Stimulated activated CD8-positive, alpha-beta memory T cell treated with anti-CD3 and anti-CD28 coated beads, Interleukin-2, amount 100 ng/mL, for 48 hours (primary cell): Measurements from ENCODE around the gene EP400.

Experiments used
- DNase-seq, 2 donors: peaks; one replicate each; pipeline ENCODE4 v3.0.0-alpha.2; 2020; ENCODE audit warnings: low read depth in 2 of 2

Gene EP400

DNA sequence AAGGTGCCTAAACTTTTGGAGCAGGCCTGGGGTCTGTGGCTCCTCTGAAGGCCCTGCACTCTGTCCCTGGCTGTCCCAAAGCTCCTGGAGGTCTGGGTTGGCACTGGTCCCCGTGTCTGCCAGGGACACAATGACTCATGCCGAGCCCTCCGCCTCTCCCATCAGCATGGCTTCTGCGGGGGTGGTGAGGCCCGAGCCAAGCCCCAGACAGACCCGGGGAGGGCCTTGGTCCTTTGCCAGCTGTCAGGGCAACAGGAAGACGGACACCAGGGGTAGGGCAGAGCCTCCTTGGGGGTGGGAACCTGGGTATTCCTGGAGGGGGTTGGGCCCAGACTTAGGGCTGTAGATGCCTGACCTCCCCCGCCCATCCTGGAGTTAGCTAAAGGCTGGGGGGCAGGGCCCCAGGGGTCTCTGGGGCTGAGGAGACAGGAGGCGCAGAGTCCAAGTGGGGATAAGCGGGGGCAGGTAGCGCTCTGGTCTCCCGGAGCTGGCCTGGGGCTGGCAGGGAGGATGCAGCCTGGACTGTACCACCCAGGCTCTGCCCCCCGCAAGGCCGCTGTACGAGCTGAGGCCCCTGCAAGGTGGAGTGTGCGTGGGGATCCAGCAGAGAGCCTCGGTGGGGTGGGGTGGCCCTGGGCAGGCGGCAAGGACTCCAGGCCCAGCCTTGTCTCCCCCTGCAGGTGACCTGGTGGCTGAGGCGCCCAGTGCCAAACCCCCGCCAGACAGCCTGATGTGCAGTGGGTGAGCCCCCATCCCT lies 37.0 kb upstream of the EP400 start:
- DNase-seq, result no peak

DNA sequence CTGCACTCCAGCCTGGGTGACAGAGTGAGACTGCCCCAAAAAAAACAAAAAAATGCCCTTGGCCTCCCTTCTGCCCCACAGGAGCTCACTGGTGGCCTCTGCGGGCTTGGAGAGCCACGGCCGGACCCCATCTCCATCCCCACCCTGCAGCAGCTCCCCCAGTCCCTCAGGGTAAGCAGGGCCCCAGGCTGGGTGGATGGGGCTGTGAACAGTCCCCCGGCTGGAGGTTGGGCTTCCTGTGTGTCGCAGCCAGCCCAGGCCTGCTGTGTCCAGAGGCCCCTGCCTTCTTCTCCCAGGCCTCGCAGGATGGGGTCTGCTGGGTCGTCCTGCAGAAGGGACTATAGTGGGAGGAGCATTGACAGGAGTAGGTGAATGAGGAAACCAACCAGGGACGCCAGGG lies 36.1 kb upstream of the EP400 start:
- no peak for DNase-seq

DNA sequence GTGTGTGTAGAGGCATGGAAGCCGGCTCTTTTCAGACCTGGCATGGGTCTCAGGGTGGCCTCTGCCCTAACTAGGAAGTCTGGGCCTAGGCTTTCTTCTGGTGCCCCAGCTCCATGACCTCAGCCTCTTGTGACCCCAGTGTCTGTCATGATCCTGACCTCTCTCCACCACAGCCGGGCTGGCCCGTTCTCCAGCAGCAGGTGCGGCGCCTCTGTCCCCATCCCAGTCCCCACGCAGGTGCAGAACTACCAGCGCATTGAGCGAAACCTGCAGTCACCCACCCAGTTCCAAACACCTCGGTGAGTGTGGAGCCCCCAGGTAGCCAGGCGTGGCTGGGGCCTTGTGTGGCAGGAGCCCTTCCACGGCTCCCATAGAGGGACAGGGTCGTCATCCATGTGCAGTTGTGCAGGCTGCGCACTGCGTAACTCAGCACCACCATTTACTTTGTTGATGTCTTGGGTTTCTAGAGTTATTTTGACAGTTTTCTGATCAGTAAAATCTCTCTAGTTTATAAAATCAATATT lies 35.5 kb upstream of the EP400 start:
- DNase-seq, result no peak

- DNase-seq, result no peak
Observed at GRCh38 chr12:131915000-131915689, 34.6 kb upstream of the EP400 start.

DNA sequence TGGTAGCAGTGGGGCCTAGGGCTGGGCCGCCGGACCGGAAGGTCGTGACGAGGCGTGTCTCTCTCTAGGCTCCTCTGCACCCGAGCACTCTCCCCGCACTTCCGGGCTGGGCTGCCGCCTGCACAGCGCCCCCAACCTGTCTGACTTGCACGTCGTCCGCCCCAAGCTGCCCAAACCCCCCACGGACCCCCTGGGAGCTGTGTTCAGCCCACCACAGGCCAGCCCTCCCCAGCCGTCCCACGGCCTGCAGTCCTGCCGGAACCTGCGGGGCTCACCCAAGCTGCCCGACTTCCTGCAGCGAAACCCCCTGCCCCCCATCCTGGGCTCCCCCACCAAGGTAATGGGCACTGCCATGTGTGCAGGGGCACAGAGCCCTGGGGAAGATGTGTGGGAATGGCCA lies 33.9 kb upstream of the EP400 start:
- no peak for DNase-seq

GRCh38 chr12:131916306-131917138 lies 33.2 kb upstream of the EP400 start:
- no peak for DNase-seq

- no peak for DNase-seq
Observed at GRCh38 chr12:131917139-131917710, 32.5 kb upstream of the EP400 start.

DNA sequence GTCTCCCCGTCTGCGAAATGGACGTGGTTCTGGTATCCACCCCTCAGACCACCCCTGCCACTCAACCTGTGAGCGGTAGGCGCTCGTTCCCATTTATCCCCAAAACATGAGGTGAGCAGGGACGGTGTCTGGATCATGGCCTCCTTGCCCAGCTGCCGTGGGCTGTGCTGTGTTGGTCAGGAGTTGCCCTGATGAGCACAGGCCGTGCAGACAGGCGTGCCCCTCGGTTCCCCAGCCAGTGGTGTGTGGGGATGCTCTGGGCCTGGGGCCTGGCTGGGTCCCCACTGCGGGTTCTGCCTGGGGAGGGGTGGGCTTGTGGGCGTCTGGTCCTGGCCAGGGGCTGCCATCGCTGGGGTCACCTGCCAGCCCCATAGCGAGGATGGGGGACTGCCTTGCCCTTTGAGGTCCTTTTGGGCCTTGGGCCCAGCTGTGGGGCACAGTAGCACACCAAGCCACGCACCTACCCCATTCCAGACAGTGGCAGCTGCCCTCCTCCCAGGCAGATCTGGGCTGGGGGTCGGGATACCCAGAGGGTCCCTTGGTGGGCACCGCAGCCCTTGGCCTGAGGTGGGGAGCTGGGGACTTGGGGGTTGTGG lies 31.9 kb upstream of the EP400 start:
- DNase-seq, result no peak

GRCh38 chr12:131918311-131919050 lies 31.3 kb upstream of the EP400 start:
- no peak for DNase-seq

GRCh38 chr12:131919051-131919347 lies 30.7 kb upstream of the EP400 start:
- DNase-seq, result no peak

- no peak for DNase-seq
Observed at GRCh38 chr12:131919366-131920156, 30.2 kb upstream of the EP400 start.

- DNase-seq, result no peak
Observed at GRCh38 chr12:131920157-131920508, 29.6 kb upstream of the EP400 start.

DNA sequence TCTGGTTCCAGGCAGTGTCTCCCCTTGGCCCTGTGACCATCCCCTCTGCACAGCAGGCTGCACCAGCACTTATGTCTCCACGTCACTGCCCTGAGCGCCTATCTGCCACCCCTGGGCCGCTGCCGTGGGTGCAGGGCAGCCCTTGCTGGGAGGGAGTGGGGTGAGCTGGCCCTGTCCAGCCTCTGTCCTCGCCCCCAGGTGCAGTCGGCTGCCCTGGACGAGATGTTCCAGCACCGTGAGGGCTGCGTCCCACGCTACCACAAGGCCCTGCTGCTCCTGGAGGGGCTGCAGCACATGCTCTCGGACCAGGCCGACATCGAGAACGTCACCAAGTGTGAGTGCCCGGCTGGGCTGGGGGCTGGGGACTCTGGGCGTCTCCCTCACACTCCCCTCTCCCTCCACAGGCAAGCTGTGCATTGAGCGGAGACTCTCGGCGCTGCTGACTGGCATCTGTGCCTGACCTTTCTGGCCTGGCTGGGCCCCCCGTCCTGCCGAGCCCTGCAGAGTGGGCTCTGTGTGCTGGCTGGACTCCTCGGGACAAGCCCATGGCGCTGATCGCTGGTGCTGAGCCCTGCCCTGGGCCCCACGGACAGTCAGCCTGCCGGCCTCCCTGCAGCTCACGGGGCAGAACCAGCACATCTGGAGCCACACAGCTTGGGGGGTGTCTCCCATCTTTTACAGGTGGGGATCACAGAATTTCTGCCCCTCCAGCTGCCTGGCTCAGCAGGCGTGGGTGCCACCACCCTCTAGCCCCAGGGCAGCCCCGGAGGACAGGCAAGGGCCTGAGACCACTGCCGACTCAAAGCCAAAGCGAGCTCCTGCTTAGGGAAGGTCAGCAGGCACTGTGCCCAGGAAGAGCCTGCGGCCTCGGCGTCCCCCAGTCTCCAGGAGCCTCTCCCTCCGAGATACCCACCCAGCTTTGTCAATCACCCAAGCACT lies 28.6 kb upstream of the EP400 start:
- no peak for DNase-seq

- no peak for DNase-seq
Observed at GRCh38 chr12:131921866-131922769, 27.6 kb upstream of the EP400 start.

- DNase-seq, result no peak
Observed at GRCh38 chr12:131922772-131923171, 27.0 kb upstream of the EP400 start.

- DNase-seq, result no peak
Observed at GRCh38 chr12:131923260-131923659, 26.5 kb upstream of the EP400 start.

DNA sequence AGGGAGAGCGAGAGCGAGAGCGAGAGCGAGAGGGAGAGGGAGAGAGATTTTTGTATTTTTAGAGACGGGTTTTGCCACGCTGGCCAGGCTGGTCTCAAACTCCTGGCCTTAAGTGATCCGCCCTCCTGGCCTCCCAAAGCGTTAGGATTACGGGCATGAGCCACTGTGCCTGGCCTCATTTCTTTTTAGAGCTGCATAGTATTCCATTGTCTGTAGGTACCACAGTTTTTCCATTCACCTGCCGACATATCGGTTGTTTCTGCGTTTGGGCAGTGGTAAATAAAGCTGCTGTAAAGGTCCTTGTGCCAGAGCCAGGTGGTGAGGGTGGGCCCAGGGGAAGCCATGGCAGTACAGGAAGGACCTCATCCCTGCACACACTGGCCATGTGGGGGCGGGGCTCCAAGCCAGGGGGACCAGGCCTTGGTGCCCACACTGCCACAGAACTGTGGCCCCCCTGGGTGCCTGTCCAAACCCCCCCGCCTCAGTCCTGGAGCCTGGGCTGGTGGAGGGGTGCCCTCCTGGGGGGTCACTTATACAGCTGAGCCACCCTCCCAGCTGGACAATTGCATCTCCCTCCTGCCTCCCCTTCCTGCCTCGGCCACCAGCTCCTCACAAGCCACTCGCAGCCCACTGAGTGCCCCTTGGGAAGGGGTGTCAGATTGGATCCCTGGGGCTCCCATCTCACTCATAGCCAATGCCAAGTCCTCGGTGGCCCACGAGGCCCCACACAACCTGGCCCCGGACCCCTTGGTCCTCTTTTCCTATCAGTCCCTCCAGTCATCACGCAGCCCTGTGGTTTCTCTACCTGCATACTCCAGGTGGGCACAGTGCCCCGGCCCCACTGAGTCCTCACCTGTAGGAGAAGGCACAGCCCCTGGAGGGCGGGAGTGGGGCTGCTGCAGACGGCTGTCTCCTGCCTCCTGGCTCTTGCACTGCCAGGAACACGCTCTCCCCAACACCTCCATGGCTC lies 22.3 kb upstream of the EP400 start:
- DNase-seq, result no peak
